ENCODE results near the gene UNC93B1.

The UNC93B1 gene

DNA sequence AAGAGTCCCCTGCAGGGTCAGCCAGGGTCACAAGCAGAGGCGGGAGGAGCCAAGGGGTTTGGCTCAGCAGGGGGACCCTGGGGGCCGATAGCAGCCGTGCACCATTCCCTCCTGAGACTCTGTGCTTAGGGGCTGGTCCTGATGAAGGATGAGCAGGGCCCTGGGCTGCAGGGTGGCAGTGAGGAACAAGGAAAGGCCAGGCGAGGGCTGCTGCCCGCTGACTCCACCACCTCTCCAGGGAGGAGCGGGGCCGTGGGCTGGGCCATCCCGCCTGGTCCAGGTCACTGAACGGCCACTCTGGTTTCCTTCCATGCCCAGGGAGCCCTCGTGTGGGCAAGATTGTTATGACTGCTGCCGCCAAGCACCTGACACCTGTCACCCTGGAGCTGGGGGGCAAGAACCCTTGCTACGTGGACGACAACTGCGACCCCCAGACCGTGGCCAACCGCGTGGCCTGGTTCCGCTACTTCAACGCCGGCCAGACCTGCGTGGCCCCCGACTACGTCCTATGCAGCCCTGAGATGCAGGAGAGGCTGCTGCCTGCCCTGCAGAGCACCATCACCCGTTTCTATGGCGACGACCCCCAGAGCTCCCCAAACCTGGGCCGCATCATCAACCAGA lies 17.4 kb upstream of the UNC93B1 start:
- no peak for DNase-seq

DNA sequence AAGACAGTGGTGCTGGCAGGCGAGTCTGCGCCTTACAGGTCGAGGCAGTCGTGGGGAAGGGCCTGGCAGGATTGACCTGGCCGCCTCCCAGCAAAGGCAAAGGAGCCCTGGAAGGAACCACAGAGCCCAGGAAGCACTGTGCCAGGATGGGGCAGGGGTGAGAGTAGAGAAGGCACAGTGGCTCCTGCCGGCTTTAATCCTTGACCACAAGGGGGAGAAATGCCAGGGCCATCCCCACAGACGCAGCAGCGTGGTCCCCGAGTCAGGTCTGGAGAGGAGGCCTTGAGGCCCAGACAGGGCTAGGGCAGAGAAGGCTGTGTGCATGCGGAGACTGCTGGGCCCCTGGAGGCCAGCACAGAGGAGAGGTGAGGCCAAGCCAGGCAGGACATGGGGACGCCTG lies 16.7 kb upstream of the UNC93B1 start:
- no peak for DNase-seq

DNA sequence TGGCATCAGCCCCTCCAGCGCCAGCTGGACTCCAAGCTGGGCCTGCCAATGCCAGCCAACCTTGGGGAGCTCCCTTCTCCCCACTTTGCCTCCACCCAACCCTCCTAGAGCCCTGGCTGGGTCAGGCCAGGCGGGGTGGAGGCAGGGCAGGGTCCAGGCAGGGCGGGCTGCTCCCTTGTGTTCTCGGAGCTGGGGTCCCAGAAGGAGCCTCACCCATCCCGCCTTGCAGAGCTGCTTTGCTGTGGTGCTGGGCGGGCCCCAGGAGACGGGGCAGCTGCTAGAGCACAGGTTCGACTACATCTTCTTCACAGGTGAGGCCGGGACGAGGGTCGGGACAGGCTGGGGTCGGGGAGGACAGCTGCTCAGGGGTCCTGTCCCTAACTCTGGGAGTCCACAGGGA lies 15.6 kb upstream of the UNC93B1 start:
- DNase-seq = no peak

DNA sequence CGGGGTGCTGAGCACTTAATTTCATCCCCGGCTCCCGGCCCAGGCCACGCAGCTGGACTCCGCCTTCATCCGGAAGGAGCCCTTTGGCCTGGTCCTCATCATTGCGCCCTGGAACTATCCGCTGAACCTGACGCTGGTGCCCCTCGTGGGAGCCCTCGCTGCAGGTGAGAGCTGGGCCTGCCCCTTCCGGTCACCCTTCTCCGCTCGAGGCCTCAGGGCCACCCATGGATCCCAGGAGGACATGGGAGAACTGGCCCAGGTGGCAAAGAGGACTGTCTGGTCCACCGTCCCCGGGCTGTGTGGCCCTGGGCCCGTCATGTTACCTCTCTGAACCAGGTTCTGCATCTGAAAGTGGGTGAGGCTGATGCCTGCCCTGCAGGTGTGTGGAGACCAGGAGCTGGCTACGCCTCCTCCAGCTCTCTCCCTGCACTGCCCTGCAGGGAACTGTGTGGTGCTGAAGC lies 14.9 kb upstream of the UNC93B1 start:
- DNase-seq = no peak

DNA sequence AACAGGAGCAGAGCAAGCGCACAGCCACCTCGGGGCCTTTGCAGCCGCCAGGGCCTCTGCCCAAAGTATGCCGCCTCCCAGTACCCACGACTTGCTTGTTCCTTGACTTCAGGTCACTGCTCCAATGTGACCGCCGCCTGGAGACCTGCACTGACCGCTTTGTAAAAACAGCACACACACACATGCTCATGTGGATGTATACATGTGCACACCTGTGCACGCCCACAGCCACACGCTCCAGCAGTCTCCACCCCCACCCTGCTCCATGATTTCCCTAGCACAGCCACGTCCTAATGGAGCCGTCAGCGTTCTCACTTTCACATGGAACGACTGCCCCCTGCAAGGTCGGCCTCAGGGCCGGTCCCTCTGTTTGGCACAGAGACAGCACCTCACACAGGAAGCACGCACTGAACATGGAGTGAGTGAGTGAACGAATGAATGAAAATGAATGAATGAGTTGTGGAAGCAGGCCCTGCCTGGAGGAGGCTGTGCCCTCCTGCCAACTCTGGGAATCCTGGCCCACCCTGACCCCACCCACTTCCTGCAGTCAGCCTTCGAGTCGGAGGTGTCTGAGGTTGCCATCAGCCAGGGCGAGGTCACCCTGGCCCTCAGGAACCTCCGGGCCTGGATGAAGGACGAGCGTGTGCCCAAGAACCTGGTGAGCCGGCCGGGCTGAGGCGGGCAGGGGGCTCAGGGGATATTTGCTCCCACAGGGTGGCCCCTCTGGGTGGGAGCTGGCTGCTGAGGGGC lies 14.3 kb upstream of the UNC93B1 start:
- no peak for DNase-seq

DNA sequence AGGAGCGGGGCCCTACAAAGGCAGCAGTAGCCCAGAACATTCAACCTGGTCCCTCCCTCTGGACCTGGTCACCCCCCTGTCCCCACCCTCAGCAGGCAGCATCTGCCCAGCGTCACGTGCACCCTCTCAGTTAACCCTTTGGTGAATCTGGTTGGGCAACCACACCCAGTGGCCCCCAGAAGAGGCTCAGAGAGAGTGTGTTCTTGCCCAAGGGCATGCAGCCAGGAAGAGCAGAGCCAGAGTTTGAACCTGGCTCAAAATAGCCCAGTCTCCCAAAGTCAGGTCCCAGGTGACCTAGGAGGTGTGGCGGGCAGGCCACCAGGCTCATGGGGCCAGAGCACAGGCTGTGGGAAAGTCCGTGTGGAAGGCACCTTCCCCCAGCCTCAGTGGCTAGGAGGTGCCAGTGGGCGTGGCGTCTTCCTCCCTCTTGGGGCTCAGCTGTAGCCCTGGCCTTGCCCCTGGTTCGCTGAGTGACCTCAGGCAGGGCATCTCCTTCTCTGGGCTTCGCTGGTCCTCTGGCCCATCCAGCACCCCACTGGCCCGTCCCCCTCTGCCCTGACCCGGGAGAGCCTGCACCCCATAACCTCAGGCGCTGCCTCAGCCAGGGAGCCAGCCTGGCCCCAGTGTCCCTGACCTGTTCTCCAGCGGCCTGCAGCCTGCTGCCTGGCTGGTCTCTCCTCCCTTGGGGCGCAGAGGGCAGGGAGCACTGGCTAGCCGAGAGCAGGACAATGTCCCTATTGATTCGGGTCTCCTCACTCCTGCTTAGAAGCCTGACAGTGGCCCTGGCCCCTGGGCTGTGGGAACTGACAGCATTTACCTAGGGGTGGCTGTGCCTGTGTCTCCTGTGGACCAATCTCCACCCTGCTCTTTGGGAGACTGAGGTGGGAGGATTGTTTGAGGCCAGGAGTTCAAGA lies 13.3 kb upstream of the UNC93B1 start:
- no peak for DNase-seq

DNA sequence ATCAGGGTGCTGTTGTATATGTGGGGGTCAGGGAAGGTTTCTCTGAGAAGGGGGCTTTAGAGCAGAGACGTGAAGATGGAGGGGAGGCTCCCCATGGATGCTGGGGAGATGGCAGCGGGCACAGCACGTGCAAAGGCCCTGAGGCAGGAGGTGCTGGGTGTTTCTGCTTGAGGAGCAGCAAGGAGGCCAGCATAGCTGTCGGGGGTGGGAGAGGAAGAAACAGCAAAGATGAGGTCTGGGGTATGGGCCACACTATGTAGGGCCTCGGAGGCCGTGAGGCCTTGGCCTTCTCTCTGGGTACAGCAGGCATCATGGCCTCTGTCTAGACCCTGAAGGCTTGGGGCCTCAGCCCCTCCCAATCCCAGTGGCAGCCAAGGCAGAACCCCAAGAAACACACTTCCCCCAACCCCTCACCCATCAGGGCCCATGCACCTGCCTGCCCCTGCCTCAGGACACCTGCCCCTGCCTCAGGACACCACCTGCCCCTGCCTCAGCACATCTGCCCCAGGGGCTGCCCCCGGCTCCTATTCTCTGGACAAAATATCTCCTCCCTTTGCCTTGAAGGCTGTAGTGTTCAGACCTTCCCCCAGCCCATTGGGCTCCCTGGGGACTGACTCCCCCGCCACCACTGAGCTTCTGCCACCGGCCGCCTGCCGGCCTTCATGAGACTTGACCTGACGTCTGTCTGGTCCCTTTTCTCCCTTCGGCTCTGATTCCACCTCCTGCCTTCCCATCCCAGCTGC lies 12.4 kb upstream of the UNC93B1 start:
- DNase-seq = no peak

DNA sequence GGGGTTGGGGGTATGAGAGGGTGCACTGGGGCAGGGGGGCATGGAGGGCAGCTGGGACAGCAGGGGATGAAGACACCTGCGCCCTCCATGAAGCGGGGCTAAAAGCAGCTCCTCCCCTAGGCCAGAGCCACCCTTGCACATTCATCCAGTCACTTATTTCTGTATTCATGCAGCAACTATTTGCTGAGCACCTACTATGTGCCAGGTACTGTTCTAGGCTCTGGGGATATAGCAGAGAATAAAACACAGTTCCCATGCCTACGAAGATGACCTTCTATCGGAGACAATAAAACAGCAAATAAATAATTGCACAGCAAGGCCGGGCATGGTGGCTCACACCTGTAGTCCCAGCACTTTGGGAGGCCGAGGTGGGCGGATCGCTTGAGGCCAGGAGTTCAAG lies 11.6 kb upstream of the UNC93B1 start:
- no peak for DNase-seq

DNA sequence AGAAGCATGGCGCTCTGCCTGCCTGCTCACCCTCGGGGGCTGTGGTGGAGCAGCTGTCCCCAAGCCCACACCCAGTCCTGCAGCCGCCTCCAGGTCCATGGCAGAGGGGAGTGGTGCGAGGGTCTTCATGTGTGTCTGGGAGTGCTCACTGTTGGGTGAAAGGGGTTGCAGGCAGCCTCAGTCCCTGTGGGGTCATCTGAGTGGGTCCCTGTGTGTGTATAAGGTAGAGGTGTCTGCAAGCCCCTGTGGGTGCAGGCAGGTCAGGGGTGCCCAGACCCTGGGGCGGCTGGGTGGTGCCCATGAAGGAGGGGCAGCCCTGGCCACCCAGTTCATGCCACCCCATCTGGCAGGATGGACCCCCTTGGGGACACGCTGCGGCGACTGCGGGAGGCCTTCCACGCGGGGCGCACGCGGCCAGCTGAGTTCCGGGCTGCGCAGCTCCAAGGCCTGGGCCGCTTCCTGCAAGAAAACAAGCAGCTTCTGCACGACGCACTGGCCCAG lies 11.1 kb upstream of the UNC93B1 start:
- DNase-seq = no peak

DNA sequence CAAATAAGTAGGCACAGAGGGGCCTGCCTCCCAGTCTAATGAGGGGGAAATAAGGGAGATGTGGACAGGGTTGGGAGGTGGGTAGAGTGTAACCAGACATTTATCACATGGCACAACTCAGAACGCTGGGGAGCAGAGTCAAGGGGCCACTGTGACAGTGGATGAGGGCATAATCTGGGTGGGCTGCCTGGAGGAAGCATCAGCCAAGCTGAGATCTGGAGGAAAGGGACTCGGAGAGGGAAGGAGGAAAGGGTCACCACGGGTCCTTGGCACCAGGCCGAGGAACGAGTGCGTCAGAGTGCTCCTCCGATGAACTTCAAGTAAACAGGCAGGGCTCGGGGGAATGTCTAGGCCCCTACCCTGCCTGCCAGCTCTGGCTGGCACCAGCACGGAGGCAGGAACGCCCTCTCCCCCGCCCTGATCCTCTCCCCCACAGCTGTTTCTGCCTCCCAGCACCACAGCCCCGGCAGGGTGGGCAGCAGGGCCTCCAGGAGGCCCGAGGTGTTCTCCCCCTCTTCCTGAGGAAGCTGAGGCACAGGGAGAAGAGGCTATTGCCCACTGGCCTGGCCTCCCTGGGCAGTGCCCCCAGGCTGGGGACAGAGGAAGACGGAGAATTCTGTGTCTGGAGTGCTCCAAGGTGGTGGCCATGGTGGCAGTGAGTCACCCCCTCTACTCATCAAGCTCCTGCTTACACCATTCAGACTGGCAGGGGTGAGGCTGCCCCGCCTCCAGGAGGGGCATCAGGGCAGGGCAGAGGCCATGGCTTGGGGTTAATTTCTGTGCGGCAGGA lies 10.5 kb upstream of the UNC93B1 start:
- no peak for DNase-seq

DNA sequence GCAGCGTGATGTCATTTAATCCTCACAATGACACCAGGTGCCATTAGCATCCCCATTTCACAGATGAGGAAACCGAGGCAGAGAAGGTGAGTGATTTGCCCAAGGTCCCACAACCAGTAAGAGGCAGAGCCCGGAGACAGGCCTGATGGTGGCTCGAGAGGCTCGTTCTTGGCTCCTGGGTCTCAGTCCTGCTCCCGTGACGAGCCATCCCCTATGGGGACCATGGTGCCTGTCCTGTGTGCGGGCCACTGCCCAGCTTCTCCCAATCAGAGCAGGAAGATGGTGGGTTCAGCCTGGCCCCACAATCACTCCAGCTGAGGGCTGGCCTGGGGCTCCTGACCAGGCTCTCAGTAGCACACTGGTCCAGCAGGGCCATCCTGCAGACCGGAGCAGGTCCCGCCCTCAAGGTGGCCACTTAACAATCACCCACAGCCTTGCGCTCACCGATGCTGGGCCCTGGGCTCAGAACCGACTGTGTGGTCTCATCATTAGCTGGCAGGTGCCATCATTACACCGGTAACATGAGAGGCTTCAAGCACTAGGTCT lies 9.8 kb upstream of the UNC93B1 start:
- no peak for DNase-seq

DNA sequence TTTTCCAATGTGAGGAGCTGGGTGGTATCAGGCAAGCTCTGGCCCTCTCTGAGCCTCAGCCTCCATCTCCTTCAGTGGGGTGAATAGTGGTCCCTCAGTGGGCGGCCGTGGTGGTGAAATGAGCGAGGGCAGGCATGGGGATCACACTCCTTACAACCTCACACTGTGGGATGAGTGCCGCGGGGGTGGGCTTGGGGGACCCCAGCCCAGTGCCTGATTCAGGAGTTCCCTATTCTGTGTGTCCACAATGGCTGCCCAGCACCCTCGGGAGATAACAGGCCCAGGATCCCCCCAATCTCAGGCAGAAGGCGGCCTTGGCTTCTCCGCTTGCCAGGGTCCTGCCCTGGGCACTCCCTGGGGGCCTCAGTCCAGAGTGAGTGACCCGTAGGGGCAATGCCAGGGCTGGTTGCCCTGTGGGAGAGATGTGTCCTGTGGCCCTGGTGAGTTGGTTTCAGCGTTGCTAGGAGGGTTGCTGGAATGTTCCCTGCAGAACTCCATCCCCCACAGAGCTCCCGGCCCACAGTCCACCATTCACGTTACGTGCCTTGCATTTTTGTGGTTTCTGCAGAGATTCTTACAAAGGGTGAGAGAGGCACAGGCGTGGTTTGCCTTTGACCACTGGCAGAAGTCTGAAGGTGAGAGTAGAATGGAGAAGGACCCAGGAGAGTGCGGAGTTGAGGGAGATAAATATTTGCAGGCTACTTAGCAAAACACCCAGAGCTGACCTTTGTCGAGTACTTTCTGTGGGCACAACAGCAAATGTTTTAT lies 9.1 kb upstream of the UNC93B1 start:
- DNase-seq = no peak

DNA sequence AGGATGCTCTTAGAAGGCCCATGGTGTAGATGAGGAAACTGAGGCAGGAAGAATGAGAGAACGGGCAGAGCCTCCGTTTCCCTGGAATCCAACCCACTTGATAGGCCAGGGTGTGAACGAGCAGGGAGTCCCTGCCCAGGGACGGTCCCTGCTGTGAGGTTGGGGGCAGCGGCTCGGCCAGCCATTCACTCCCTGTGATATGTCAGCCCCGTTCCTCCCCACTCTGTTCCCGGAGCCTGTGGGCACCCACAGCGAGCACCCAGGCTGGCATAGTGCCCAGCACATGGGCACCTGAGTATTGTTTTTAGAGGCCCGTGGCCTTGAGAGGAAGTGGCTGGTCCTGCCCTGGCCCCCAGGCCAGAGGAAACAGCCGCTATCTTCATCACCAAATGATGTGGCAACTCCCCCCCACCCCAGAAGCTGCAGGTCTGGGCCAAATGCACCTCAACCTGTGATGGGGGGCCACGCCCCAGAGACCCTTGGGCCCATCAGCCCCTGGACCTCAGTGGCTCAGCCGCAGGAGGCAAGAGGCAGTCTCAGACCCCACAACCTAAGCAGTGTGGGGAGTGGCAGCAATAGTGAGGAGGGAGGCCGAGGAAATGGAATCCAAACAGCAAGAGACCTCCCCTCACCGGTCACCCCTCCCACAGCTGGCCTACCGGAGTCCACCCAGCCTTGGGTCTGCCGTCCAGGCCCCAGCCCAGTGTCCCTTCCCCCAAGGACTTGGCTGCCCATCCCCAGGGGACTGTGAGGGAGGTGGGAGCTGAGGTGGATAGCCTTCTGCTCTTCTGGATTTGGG lies 8.3 kb upstream of the UNC93B1 start:
- no peak for DNase-seq

DNA sequence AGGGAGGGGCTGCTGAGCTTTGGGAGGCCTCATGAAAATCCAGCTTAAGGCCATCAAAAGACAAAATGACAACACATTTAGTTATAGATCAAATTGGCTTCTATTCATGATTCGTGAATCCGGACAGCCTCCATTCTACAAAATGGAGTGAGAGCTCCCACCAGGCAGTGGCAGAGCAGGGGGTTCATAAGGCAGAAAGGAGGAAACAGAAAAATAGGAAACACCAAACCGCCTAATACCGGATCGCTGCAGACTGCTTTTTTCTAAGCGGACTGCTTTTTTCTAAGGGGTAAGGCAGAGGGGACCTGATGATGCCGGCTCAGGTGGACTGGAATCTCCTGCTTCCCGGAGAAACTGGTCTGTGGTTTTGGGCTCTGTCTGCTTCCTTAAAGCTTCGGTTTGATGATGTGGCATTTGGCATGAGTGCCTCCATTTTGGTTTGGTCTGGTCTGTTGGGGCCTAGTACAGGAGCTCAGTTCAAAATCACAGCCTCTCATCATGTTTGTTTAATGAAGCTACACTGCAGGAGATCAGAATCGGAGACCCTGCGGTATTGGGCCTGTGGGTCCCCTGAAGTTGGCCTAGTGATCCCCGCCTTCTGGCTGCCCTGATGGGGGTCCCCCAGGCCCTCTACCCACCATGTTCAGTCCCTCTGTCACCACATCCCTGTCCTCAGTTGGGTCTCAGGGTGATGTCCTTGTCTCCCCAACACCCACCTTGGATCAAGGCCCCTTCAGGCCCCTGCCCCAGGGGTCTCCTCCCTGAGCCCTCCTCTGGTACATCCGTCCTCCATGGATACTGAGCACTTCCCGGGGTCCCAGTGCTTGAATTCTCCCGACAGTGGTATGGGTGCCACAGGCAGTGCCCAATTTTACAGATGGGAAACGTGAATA lies 7.4 kb upstream of the UNC93B1 start:
- DNase-seq = no peak

DNA sequence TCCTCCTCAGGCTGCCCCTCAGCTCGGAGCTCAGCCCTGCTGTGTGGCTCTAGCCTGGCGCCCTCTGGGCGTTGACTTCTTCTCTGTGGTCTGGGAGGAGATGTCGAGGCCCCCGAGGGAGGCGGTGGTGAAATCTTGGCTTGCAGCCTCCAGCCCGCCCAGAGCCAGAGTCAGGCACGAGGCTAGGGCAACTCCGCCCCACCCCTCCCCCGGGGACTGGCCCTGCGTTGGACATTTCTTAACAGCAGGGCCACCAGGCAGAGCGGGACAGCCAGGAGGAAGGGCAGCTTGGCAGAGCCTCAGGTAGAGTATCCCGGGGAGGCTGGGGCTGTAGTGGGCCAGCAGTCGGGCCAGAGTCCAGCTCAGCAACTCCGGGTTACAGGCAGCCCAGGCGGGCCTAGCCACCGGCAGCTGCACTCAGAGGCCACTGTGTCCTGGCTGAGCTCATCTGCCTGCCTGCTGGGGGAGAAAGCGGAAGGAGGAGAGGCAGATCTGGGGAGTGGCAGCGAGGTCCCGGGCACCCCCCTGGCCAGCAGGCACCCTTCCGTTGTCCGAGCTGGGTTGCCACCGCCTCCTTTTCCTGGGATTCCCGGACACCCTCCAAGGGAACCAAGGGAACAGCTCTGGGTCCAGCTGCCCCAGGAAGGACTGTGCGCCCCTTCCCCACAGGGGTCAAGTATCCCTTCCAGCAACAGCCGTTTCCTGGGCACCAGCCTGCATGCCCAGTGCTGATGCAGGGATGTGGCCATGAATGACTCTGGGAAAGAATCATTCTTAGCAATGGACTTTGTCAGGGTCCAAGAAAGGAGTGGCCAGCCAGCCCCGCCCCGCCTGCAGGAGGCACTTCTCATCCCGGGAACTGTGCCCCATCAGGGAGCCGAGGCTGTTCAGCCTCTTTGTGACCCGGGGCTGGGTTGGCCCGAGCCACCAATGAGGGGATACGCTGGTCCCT lies 6.5 kb upstream of the UNC93B1 start, which contains the start of gene ALDH3B1:
ALDH3B1 (plus strand) TSS at position 238 of the 952 bp plus-strand sequence. CDS start 4,971 bp downstream, outside the sequence.
- DNase-seq = peak; percentile 46

DNA sequence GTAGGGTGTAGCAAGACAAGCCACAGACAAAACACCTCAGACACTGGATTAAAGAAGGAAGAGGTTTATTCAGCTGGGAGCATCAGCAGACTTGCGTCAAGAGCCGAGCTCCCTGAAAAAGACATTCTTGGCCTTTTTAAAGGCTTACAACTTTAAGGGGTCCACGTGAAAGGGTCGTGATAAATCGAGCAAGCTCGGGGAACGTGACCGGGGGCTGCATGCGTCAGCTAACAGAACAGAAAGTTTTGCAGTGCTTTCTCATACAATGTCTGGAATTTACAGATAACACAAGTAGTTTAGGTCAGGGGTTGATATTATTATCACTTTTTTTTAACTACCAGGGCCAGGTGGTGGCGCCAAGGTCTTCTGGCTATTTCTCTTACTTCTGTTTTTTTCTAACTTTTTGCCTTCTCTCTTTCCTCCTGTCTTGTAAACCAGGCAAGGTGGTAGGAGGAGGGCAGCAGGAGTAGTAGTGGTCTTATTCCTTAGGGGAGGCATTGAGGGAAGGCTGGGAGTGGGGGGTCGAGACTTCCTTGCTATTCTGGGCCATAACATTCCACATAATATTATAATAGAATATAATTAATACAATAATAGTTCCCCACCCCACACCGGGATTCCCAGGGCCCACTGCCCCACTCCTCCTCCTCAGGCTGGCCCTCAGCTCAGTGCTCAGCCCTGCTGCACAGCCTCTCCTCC lies 5.6 kb upstream of the UNC93B1 start:
- peak; percentile 53 for DNase-seq

Measured in DMS79 treated with DMSO at 0.1 percent for 48 hours (cell line).